ENCODE results near the gene ESPNL.
"Not testable (repeated sequence)": the region's sequence is repeated elsewhere in the genome, so short reads cannot be mapped to it uniquely, and the experiment has no call there.

ESPNL gene

DNA sequence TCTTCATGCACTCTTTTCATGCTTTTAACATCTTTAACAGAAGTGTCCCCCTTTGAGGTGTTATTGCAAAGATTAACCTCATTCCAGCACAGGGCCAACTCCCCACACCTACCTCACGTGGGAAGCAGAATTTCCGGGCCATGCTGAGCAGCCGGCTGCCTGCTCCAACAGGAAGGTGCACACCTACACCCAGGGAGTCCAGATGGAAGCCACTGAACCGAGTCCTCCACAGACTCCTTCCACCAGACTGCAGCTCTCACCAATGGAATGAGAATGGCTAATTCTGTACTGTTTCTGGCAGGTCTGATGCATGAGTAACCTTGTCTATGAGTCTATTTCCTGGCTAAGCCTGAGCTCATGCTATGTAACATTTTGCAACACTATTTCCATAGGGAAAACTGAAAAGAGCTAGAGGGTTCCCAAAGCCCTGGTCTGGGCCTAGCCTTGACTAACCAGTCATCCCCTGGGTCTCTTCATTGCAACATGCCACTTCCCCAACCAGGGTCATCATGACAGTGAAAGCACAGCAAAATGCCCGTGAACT, 69.6 kb downstream of the ESPNL start:
- peak; percentile 37 for DNase-seq (ENCODE audit: low read depth, low spot score)

DNA sequence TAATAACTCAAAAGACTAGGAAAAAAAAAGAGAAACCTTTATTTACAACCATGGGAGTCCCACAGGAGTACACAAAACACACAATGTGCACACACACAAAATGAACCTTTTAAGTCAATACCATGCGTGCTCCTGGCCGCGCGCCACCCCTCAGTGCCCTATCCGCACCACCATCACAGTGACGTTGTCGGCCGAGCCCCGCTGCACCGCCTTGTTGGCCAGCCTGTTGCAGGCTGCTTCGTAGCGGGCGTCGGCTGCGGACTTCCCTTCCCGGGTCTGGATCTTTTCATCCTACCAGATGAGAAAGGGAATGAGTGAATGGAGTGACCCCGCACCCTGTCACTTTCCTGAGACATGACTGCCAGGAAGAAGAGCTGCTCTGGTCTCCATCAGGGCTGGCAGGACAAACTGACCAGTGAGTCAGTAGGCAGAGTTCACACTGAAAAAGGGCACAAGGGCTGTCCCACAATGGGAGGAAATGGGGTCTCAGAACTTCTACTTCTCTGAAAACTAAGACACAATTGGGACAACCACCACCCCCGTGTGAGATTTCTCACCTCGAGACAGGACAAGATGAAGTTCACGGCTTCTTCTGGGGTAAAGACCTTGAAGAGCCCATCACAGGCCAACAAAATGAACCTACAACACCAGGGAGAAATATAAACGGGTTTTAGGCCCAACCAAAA, 70.4 kb downstream of the ESPNL start:
- DNase-seq (ENCODE audit: low read depth, low spot score) = no peak

DNA sequence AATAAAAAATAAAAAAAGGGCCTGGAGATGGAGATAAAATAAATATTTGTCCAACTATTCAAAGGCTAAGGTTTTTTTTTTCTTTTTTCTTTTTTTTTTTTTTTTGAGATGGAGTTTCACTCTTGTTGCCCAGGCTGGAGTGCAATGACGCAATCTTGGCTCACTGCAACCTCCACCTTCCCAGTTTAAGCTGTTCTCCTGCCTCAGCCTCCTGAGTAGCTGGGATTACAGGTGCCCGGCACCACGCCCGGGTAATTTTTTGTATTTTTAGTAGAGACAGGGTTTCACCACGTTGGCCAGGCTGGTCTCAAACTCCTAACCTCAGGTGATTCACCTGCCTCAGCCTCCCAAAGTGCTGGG, 70.9 kb downstream of the ESPNL start:
- DNase-seq (ENCODE audit: low read depth, low spot score) = not testable (repeated sequence)

DNA sequence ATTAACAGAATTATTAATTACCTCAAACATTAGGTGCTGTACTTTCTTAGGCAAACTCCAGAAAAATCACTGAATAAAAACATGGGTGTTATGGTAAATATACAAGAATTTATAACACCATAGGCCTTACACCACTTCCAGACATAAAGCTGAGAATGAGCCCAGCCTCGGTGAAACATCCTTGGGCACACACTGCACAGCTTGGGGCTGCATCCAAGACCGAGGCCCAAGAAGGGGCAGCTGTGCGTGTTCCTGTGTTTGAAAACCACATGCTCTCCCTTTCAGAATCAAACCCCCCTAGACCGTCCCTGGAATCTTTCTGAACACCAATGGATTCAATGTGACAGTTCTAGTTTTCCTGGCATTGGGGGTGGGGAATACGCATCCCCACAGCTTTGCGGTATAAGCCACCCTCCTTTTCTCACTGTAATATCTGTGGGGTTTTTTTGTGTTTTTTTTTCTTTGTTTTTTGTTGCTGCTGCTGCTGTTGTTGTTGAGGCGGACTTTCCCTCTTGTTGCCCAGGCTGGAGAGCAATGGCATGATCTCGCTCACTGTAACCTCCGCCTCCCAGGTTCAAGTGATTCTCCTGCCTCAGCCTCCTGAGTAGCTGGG, 71.5 kb downstream of the ESPNL start:
- DNase-seq (ENCODE audit: low read depth, low spot score) = no peak

DNA sequence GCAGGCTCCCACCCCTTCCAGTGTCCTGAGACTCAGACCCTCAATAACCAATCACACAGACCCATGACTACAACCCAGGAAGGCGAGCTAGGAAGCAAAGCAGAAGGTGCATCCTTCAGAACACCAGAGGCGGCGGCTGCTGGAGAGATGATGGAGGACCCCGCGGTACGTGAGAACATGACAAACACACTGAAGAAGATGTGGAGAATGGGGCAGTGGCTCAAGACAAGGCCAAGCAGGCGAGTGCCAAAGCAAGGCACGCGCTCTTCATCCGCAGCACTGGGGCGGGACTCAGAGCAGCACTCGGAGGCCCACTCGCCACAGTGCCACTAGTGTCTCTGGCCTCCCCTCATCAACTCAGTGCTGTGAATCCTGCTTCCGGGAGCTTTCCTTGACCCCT, 72.3 kb downstream of the ESPNL start:
- no peak for DNase-seq (ENCODE audit: low read depth, low spot score)

DNA sequence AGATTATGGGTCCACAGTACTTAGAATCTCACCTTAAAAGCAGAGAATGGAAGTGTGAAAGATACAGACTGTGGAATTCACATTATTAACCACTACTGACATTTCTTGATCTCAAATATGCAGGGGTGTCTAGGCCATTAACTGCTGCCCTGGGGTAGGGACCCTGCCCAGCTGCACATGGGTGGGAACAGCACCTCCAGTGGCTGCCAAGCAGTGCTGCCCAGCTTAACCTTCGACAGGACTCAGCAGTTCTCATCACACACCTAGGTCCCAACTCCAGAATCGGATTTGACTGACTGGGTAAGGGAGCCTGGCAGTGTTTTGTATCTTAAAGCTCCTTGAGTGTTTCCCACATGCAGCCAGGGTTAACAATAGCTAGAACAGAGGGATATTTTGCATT, 73.6 kb downstream of the ESPNL start:
- no peak for DNase-seq (ENCODE audit: low read depth, low spot score)

DNA sequence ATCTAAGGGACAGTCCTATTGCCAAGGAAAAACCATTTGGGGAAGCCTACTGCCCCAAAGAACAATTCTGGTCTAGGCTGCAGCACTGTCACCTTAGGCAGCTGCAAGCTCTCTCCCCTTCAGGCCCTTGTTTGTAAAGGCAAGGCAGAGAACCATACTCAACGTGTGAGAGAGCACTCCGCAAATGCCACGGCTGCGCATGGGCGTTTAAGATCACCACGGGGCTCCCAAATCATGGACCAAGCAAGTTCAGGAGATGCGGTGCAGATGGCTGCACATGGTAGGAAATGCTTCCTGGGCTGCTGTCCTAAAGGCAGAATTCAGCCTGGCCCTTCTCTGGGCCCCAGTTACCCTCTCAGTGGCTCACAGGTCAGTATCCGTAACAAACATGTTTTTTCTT, 74.2 kb downstream of the ESPNL start:
- DNase-seq (ENCODE audit: low read depth, low spot score) = no peak

DNA sequence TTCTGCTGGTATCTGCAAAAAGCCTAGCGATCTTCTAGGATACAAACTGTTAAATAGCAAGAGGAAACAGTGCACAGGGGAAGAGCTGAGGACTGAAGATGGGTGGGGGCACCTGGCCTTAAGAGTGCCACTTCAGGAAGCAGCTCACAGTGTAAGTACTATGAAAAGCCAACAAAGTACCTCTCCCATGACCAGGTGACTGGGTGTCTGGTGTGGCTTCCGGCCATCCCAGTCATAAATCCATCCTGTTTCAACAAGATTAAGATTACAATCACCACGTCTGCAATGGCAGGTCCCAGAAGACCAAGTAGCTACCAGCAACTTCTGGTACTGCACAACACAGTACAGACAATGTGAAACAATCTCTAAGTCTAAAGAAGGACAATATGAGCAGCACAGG, 74.6 kb downstream of the ESPNL start:
- no peak for DNase-seq (ENCODE audit: low read depth, low spot score)

DNA sequence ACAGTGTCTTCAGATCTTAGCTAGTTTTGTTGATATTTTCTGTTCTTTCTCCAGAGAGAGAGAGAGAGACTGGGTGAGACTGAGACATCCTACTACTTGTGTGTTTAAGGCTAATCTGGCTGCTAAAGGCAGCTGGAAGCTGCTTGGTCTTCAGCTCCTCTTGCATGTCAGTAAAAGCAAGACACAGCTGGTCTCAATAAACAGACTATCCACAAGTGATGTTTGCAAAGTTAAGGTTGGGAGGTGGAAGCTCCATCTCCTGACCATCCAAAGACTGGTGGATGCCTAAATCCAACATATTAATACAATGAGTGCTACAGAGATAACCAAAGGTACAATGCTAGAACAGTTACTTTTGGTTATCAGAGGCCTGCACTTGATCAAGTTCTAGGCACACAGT, 76.5 kb downstream of the ESPNL start:
- DNase-seq (ENCODE audit: low read depth, low spot score) = no peak

DNA sequence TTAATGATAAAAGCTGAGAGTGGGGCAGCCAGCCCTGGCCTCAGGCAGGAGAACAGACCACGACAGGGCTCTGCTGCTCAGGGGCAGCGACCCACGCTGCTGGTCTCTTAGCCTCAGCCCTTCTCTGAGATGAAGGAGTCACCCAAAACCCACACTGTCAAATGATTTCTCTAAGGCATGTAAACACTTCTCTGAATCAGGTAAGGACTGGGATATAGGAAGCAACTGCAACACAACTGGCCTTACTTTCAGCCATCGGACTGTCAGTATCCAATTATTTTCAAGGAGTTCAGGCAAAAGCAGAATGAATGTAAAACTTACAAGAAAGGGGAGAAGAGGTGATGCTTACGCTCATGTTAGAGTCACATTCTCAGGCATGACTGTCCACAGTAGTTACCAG, 80.4 kb downstream of the ESPNL start:
- DNase-seq (ENCODE audit: low read depth, low spot score) = no peak

DNA sequence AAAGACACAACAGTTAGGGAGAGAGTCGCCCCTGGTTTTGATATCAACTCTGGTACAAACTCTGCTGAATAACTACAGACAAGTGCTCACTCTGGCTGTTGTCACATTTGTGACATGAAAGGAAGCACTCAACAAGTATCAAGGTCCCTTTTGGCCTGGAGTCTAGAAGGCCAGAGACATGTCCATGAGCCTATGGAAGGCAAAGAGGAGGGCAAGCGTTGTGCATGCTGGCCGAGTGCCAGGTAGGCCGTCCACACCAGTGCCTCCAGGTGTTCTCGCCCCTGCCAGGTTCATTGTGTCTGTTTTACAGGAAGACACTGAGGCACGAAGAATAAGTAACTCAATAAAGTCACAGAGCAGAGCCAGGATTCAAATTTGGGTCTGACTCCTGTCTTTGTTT, 82.2 kb downstream of the ESPNL start:
- no peak for DNase-seq (ENCODE audit: low read depth, low spot score)

All from brain pericyte (primary cell).